Choroid plexus epithelial cell (primary cell): ENCODE measurements around the gene TRAF2.

Experiments
- DNase-seq: peaks from one replicate; pipeline ENCODE4 v3.0.0-alpha.2; 2010; ENCODE audit warnings: low read depth
- H3K4me3 ChIP-seq: 2 replicates; pipeline ENCODE4 v1.5.1; 2011; ENCODE audit warnings: low read depth, mild to moderate bottlenecking, control low read depth, low read length, moderate library complexity
- TF ChIP-seq, protein P1 (sequence below): conservative IDR thresholded peaks from 2 replicates; pipeline ENCODE4 v1.5.1; 2011; ENCODE audit warnings: low read depth, mild to moderate bottlenecking, control low read depth, inconsistent platforms, low read length, moderate library complexity

Gene TRAF2

DNA sequence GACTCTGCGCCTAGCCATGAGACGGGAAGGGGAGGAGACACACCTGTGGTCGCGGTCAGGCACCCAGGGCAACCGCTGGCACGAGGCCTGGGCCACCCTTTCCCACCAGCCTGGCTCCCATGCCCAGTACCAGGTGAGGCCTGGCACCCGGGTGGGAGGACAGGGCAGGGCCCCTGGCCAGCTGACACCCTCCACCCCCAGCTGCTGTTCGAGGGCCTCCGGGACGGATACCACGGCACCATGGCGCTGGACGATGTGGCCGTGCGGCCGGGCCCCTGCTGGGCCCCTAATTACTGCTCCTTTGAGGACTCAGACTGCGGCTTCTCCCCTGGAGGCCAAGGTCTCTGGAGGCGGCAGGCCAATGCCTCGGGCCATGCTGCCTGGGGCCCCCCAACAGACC is 29.1 kb upstream of the TRAF2 start:
- no peak for DNase-seq
- TF ChIP-seq, protein P1, sequence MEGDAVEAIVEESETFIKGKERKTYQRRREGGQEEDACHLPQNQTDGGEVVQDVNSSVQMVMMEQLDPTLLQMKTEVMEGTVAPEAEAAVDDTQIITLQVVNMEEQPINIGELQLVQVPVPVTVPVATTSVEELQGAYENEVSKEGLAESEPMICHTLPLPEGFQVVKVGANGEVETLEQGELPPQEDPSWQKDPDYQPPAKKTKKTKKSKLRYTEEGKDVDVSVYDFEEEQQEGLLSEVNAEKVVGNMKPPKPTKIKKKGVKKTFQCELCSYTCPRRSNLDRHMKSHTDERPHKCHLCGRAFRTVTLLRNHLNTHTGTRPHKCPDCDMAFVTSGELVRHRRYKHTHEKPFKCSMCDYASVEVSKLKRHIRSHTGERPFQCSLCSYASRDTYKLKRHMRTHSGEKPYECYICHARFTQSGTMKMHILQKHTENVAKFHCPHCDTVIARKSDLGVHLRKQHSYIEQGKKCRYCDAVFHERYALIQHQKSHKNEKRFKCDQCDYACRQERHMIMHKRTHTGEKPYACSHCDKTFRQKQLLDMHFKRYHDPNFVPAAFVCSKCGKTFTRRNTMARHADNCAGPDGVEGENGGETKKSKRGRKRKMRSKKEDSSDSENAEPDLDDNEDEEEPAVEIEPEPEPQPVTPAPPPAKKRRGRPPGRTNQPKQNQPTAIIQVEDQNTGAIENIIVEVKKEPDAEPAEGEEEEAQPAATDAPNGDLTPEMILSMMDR: no peak
- no peak overlapping the region for H3K4me3 ChIP-seq

DNA sequence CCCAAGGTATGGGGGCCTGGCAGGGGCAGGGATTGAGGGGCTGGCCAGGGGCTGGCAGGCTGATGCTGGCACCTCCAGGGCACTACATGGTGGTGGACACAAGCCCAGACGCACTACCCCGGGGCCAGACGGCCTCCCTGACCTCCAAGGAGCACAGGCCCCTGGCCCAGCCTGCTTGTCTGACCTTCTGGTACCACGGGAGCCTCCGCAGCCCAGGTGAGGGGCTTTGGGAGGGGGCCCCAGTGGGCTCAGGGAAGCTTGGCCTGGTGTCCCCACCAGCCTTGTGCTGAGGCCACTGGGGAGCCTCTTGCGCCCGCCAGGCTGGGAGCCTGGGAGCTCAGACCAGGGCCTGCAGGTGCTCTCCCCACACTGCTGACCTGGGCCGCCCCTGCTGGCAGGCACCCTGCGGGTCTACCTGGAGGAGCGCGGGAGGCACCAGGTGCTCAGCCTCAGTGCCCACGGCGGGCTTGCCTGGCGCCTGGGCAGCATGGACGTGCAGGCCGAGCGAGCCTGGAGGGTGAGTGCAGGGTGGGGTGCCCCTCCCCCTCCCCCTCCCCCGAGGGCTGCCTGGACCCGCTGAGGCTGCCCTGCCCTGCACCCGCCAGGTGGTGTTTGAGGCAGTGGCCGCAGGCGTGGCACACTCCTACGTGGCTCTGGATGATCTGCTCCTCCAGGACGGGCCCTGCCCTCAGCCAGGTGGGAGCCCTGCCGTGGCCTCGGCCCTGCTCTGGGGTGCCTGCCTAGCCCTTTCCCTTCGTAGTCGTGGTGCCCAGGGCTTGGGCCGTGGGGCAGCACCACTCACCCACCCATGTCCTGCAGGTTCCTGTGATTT is 28.5 kb upstream of the TRAF2 start:
- DNase-seq: no peak
- H3K4me3 ChIP-seq: no peak overlapping the region
- TF ChIP-seq, protein P1: no peak

DNA sequence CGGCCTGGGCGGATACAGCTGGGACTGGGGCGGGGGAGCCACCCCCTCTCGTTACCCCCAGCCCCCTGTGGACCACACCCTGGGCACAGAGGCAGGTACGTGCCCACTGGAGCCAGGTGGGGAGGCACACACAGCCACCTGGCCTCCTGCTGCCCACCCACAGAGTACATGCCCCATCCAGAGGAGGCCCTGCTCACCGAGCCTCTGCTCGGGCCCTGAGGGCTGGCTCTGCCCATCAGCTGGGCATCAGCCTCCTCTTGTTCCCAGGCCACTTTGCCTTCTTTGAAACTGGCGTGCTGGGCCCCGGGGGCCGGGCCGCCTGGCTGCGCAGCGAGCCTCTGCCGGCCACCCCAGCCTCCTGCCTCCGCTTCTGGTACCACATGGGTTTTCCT is 27.9 kb upstream of the TRAF2 start:
- no peak overlapping the region for H3K4me3 ChIP-seq
- TF ChIP-seq, protein P1: no peak

DNA sequence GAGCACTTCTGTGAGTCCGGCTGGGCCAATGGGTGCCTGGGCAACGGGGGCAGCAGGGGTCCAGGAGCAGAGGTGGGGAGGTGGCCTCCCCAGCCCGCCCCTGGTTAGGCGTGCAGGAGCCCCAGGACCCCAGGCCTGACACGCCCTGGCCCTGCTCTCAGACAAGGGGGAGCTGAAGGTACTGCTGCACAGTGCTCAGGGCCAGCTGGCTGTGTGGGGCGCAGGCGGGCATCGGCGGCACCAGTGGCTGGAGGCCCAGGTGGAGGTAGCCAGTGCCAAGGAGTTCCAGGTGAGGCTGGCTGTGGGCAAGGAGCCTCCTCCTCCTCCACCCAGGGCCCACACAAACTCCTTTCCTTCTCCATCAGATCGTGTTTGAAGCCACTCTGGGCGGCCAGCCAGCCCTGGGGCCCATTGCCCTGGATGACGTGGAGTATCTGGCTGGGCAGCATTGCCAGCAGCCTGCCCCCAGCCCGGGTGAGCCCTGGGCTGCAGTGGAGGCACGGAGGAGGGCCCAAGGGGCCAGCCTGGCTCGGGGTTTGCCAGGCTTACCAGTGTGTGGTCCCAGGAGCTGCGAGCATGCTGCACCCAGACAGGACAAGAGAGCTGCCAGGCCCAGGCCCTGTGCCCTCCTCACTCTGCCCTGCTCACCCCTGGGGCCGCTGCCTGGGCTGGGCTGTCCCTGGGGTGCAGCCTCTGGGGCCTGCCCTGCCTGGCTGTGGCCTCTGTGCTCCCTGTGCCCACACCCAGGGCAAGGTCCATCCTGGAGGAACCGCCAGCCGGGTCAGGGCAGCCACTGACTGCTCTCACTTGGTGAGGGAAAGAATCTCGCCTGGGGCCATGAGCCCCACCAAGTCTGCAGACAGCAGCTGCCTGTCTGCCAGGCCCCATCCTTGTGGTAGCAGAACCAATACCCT is 27.2 kb upstream of the TRAF2 start:
- TF ChIP-seq, protein P1: no peak
- DNase-seq: no peak
- no peak overlapping the region for H3K4me3 ChIP-seq

More for the DNA sequence above, 27.9 kb upstream of the TRAF2 start:
- no peak for DNase-seq

DNA sequence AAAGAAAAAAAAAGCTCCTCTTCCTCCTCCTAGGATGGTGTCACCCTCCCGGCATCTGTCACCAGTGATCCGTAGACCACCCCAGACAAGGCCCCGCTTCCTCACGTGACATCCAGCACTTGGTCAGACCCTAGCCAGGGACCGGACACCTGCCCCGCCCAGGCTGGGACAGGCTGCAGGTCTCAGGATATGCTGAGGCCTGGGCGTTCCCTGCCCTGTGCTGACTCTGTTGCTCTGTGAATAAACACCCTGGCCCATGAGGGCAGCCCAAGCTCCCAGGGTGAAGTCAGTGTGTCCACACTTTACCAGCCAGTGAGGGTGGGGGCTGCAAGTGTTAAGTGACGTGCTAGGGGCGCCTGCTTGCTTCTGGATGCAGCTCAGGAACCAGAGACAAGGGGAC is 25.8 kb upstream of the TRAF2 start:
- no peak for DNase-seq
- no peak overlapping the region for H3K4me3 ChIP-seq
- TF ChIP-seq, protein P1: no peak

DNA sequence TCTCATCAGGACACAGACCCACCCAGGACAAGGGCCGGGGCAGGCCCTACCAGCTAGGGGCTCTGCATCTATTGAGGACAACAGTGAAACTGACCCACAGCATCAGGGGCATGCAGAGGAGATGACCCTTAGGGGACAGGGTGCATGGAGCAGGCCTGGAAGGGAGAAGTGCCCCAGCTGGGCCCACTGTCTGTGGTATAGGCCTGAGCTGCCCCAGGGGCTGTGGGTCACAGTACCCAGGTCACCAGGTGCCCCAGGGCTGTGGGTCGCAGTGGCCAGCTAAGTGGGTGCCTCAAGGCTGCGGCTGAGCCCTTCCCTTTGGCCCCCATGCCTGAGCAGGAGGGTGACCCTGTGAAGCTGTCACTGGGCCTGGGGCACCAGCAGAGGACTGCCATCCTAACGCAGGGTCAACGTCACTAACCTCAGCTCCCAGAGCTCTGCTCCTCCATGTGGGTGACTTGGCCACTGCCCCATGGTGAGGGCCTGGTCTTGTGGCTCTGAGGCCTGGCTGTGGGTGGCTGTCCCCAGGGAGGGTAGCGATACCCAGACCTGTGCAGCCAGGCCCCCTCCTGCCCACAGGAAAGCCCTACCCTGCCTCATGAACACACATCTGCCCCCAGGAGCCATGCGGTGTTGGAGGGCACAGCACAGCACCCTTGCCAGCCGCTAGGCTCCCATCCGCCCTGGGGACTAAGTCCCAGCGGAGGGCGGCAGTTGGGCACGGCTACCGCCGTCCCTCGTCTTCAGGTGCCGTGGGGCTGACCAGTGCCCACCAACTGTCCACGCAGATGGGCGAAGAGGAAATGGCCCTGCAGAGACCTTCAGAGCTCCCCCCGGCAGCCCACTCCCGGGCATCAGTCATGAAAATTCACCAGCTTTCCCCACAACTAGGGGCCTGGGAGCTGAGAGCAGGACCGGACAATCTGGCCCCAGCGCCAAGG is 25.1 kb upstream of the TRAF2 start:
- TF ChIP-seq, protein P1: no peak
- DNase-seq: no peak
- no peak overlapping the region for H3K4me3 ChIP-seq
